Measurements from ENCODE around the gene GOLT1A.

Gene GOLT1A

DNA sequence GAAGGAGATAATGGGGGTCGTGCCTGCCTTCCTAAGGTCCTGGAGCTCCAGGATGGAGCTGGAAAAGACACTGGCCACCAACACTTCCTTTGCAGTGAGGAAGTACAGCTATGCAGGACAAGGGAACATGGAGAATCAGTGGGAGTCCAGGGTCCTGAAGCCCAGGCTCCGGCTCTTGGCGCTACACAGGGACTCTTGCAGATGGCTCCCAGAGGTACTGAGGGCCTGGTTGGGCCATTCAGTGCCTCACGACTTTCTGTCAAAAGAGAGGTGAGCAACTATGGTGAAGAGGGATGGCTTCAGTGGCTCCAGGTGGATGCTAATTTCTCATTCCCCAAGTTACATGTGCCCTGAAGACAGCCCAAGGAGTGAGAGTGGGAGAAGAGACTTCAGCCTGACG is 60.1 kb downstream of the GOLT1A start:
- no peak for DNase-seq

DNA sequence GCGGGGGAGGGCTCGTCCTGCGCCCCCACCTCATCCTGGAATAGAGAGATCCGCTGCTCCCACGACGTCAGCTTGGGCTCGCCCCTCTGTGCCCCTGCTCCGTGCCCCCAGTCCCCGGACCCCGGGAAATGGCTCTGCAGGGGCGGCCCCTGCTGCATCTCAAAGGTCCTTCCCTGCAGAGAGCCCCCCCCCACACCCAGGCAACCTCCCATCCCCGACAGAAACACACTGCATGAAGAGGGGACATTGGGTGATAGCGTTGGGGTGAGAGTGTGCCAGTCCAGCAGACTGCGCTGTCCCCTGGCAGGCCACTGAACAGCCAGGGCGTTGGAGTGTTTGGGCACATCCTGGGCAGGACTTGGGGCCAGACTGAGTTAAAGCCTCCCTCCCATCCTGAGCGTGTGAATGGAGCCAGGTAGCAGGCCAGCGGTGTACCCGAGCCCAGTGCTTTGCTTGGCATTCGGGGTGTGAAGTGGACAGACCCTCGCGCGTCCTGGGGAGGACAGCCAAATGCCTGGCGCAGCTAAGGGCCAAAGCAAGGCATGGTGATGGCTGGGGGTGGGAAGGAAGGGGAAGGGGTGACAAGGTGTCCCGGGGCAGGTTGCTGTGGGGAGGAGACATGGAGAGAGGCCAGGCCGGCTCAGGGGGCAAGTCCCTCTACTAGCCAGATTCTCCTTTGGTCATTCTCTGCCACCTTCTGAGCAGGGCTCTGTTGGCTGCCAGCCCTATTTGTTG is 61.3 kb downstream of the GOLT1A start:
- DNase-seq: no peak

DNA sequence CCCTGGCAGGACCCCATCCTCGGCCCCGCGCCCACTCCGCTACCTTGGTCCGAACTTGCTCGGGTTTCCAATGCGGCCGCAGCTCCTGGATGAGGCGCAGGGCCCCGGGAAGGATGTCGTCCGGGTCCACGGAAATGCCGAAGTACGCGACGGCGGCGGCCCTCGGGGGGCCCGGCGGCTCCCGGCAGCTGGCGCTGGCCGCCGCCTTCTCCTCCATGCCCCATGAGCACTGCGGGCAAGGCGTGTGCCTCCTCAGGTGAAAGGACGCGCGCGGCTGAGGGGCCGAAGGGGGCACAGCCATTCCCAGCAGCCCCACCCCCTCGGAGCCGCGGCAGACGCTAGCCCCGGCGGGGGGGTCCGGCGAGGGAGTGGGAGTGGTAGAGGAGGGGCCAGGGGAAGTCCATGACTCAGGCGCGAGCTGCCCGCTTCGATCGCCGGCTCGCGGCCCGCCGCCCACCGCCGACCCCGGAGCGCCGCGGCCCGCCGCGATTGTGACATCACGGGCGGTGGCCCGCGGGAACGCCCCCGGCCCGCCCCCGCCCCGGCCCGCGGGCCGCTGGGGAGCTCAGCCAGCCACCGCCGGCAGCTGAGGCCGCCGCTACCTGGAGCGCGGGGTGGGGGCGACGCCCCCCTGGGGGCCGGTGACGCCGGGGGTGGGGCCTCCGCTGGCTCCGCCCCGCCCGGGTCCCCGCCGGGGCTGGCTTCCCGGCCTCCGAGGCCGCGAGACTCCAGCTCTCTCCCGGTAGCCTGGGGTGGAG is 62.1 kb downstream of the GOLT1A start, which contains the start of gene ETNK2:
Gene ETNK2, minus strand, starts transcription at position 493 of the 758 bp plus-strand sequence. Its CDS starts 192 bp downstream, at position 301.
- no peak for DNase-seq

DNA sequence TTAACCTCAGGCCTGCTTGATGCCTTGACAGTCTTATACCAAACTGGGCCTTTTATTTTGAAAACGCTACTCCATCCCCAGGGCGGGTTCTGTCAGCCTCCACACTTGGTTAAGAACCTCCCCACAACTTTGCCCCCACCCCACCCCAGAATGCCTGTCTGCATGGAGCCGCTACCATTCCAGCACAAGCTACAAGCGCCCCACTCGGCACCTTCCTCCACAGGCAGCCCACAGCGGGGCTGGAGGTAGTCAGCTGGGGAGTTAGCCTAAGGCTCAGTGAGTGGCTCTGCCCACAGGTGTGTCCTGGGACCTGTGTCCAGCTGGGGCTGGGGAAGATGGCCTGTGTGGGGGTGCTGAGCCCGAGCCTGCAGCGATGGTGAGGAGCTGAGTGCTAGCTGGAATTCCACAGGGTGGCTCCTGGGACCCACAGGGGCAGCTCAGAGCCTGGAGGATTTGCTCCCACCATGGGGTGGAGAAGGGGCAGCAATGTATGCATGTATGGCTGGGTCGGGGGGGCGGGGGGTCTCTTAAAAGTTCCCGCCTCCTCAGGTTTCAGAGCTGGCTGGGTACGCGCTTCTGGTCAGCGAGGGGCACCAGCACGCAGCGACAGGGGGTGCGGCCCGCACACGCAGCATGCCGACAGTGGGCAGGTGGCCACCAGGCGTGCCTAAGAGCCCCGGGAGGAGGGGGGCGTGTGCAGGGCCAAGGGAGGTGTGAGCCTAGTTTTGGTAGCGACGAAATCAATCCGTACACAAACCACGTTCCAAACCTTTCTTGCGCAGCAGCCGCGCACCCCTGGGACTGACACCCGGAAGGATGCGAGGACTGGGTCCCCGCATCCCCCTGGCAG is 62.9 kb downstream of the GOLT1A start:
- DNase-seq: no peak

DNA sequence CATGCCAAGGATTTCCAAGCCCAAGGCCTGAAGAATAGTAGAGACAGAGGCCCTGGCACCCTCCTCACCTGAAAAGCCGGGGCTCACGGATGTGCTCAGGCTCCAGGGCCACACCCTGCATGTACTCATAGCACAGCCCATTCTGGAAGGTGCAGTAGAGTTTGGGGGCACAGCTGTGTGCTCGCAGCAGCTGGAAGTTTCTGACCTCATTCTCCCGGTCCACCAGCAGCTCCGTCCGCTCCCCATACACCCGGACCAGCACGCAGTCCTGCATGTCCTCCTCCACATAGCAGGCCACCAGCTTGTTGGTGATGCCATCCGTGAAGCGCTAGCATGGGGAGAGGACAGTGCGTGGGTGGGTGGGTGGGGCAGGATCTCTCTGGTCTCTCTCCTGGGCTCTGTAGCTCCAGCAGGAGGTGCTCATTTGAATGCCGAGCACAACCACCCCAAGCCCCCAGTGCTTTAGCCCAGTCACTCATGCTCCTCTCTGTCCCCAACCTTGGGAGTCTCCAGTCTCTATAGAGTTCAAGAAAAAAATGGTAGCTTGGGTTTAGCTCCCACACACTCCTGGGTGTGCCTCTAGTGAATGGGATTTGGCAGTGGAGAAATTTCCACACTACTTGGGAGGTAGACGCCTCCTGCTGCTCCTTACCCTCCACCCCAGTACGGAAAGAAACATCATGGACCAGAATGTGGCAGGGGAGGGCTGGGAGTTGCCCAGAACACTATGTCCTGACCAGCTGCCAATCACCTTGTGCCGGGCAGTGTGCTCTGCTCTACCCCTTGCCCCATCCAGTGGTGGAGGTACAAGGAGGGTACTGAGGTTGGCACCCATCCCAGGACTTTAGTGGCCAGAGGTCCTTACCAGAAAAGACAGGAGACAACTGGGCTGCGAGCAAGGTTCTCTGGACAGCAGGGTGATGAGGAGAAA is 63.9 kb downstream of the GOLT1A start:
- DNase-seq: no peak

DNA sequence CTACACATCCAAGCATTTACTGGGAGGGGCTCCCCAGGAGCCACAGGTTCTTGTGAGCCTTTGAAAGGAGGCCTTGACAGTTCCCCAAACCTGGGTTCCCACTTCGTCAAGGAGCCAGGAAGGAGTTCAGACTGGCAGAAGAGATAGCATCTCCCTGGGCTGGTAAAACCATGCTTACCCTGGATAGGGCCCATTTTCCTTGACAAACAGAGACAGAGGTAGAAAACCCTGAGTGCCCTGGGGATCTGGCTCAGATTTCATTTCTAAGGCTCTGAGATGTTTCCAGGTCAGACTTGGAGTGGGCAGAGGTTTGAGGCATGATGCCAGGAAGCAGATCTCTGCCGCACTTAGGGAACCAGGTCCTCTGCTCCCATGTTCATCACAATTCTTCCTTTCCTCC is 64.7 kb downstream of the GOLT1A start:
- DNase-seq: no peak
